ENCODE results near the gene ANKRD36C.
"Not testable (repeated sequence)": the region's sequence is repeated elsewhere in the genome, so short reads cannot be mapped to it uniquely, and the experiment has no call there.

Gene ANKRD36C

GRCh38 chr2:95991351-95992094 is at the start of gene ANKRD36C:
TSS of gene ANKRD36C (minus strand) at chr2:95991824. CDS start at chr2:95991708, 116 bp downstream.
- DNase-seq (ENCODE audit: low read depth in 2 of 2), result peak; percentile 35 to 46
- peak within 1 kb of the TSS; percentile 61 to 79 for H3K4me3 ChIP-seq (replicated peaks in 1 of 2; ENCODE audit: low read depth in 2 of 2, low read length in 2 of 2)

GRCh38 chr2:96035554-96035953 is 43.9 kb upstream of the ANKRD36C start:
- not testable (repeated sequence) for DNase-seq (ENCODE audit: low read depth in 2 of 2); H3K4me3 ChIP-seq (replicated peaks in 1 of 2; ENCODE audit: low read depth in 2 of 2, low read length in 2 of 2)

- DNase-seq (ENCODE audit: low read depth in 2 of 2); H3K4me3 ChIP-seq (replicated peaks in 1 of 2; ENCODE audit: low read depth in 2 of 2, low read length in 2 of 2): not testable (repeated sequence)
These were observed 43.2 kb upstream of the ANKRD36C start, which contains the start of gene GPAT2 for GRCh38 chr2:96034792-96035191. TSS of gene GPAT2 (minus strand) at chr2:96034916. CDS start at chr2:96032359, 2,557 bp downstream.

GRCh38 chr2:96033997-96034396 is 42.4 kb upstream of the ANKRD36C start:
- not testable (repeated sequence) for H3K4me3 ChIP-seq (replicated peaks in 1 of 2; ENCODE audit: low read depth in 2 of 2, low read length in 2 of 2); DNase-seq (ENCODE audit: low read depth in 2 of 2)

GRCh38 chr2:96027725-96028325 is 36.2 kb upstream of the ANKRD36C start:
- H3K4me3 ChIP-seq (replicated peaks in 1 of 2; ENCODE audit: low read depth in 2 of 2, low read length in 2 of 2); DNase-seq (ENCODE audit: low read depth in 2 of 2): not testable (repeated sequence)

GRCh38 chr2:96025755-96026154 is 34.1 kb upstream of the ANKRD36C start:
- not testable (repeated sequence) for DNase-seq (ENCODE audit: low read depth in 2 of 2); H3K4me3 ChIP-seq (replicated peaks in 1 of 2; ENCODE audit: low read depth in 2 of 2, low read length in 2 of 2)

GRCh38 chr2:96025194-96025492 is 33.5 kb upstream of the ANKRD36C start:
- H3K4me3 ChIP-seq (replicated peaks in 1 of 2; ENCODE audit: low read depth in 2 of 2, low read length in 2 of 2), result no peak overlapping the region
- no peak for TF ChIP-seq CTCF (IDR thresholded peaks at IDR 0.05; ENCODE audit: low read depth, low read length)
- DNase-seq (ENCODE audit: low read depth in 2 of 2), result no peak

GRCh38 chr2:96024336-96025193 is 32.9 kb upstream of the ANKRD36C start:
- H3K4me3 ChIP-seq (replicated peaks in 1 of 2; ENCODE audit: low read depth in 2 of 2, low read length in 2 of 2), result no peak overlapping the region
- no peak for DNase-seq (ENCODE audit: low read depth in 2 of 2)
- no peak for TF ChIP-seq CTCF (IDR thresholded peaks at IDR 0.05; ENCODE audit: low read depth, low read length)

- not testable (repeated sequence) for DNase-seq (ENCODE audit: low read depth in 2 of 2); H3K4me3 ChIP-seq (replicated peaks in 1 of 2; ENCODE audit: low read depth in 2 of 2, low read length in 2 of 2)
These were observed 32.1 kb upstream of the ANKRD36C start for GRCh38 chr2:96023701-96024100.

- H3K4me3 ChIP-seq (replicated peaks in 1 of 2; ENCODE audit: low read depth in 2 of 2, low read length in 2 of 2), result not testable (repeated sequence)
- peak; percentile 78 for TF ChIP-seq CTCF (IDR thresholded peaks at IDR 0.05; ENCODE audit: low read depth, low read length)
- DNase-seq (ENCODE audit: low read depth in 2 of 2), result peak; percentile 83 to 87
These were observed 31.2 kb upstream of the ANKRD36C start for GRCh38 chr2:96022701-96023447.

- not testable (repeated sequence) for H3K4me3 ChIP-seq (replicated peaks in 1 of 2; ENCODE audit: low read depth in 2 of 2, low read length in 2 of 2); DNase-seq (ENCODE audit: low read depth in 2 of 2)
These were observed 30.5 kb upstream of the ANKRD36C start for GRCh38 chr2:96022126-96022525.

- not testable (repeated sequence) for DNase-seq (ENCODE audit: low read depth in 2 of 2); H3K4me3 ChIP-seq (replicated peaks in 1 of 2; ENCODE audit: low read depth in 2 of 2, low read length in 2 of 2)
These were observed 29.5 kb upstream of the ANKRD36C start for GRCh38 chr2:96021142-96021541.

GRCh38 chr2:96019909-96020590 is 28.4 kb upstream of the ANKRD36C start:
- not testable (repeated sequence) for H3K4me3 ChIP-seq (replicated peaks in 1 of 2; ENCODE audit: low read depth in 2 of 2, low read length in 2 of 2); DNase-seq (ENCODE audit: low read depth in 2 of 2)
